Measurements from ENCODE around the gene BPTF.

DNA sequence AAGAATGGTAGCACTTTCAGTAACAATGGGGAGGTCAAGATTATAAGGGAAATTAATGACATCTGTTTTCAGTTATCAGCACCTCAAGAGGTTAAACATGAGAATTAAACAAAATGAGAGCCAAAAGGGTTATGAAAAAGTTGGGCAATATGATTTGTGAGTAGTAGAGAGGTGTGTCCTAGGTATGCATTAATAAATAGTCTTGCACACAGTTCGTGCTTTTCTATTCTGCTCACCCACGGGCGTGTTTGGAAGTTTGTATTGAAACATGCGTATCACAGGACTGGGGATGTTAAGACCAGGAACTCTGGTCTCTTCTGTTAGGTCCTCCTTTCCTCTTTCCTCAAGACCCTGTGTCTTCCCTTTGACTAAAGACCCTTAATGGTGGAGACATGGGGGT, 6.0 kb downstream of the BPTF start:
- TF ChIP-seq, protein P1, sequence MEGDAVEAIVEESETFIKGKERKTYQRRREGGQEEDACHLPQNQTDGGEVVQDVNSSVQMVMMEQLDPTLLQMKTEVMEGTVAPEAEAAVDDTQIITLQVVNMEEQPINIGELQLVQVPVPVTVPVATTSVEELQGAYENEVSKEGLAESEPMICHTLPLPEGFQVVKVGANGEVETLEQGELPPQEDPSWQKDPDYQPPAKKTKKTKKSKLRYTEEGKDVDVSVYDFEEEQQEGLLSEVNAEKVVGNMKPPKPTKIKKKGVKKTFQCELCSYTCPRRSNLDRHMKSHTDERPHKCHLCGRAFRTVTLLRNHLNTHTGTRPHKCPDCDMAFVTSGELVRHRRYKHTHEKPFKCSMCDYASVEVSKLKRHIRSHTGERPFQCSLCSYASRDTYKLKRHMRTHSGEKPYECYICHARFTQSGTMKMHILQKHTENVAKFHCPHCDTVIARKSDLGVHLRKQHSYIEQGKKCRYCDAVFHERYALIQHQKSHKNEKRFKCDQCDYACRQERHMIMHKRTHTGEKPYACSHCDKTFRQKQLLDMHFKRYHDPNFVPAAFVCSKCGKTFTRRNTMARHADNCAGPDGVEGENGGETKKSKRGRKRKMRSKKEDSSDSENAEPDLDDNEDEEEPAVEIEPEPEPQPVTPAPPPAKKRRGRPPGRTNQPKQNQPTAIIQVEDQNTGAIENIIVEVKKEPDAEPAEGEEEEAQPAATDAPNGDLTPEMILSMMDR (IDR thresholded peaks at IDR 0.05): no peak
- TF ChIP-seq ZFX (IDR thresholded peaks at IDR 0.05; ENCODE audit: borderline replicate concordance): no peak

All from 22Rv1 (cell line).